NCI-H1048 (cell line): ENCODE results near the gene KCND2.
"Not testable (repeated sequence)": the region's sequence is repeated elsewhere in the genome, so short reads cannot be mapped to it uniquely, and the experiment has no call there.

ENCODE experiments used
- DNase-seq: peaks from one replicate; lab custom pipeline; 2025; lab: John Stamatoyannopoulos, UW

KCND2 gene

GRCh38 chr7:120587243-120587642 is 314.3 kb downstream of the KCND2 start:
- DNase-seq, result no peak

- no peak for DNase-seq
Observed at GRCh38 chr7:120588416-120588815, 315.4 kb downstream of the KCND2 start.

DNA sequence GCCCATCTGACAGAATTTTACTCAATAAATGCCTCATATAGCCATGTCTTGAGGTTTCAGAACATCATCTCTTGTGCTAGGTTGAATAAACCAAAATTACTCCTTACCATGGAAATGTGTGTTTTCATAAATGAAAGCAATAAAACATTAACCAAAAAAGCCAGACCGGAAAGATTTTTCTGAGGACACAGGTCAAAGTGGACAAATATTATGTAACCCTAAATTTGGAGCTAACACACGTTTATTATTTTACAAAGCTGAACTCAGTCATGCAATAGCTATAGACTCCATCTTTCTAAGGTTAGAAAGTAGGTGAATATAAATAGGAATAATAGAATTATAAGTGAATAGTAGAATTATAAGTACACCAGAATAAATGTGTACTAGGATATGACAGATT is 315.9 kb downstream of the KCND2 start:
- no peak for DNase-seq

- DNase-seq, result no peak
Observed at GRCh38 chr7:120600607-120601006, 327.6 kb downstream of the KCND2 start.

DNA sequence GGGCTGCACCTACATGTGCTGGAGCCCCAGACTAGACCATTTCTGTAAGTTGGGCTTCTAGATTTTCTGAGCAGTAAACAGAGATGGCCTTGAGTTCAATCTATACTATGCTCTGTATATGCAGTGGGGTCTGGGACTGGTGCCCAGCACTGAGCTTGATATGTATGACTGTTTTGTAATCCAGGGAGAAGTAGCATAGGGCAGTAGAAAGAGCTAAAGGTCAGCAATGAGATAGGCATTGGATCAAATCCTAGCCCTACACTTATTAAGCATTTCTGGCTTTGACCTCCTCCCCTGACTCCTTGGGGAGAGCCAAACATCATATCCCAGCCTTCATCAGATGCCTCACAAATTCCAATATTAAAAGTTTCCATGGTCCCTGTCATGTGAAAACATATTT is 330.4 kb downstream of the KCND2 start:
- DNase-seq, result no peak

DNA sequence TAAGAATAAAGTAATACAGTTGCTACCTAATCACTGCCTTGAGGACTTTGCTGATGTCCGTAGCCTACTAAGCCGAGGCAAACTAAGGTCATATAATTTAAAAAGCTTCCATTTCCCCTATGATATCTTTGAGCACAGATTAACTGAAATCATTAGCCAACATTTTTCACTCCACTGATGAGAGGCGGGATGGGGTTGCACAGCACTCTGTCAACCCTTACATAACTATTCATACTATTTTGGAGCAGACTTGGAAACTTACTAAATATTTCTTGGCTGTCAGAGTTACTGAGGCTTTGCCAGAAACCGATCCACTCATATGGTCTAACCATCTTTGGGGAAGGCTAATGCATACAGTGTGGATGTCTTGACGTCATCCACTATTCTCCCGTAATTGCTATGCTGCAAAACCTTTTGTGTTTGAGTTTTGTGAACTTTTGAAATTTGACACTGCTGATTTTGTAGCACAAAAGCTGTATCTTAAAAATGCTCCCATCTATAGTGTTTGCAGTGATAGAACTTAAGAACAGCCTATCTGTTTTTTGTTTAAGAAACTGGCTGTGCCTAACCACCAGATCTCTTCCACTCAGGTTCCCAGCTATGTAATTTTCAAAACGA is 336.3 kb downstream of the KCND2 start:
- DNase-seq, result no peak

DNA sequence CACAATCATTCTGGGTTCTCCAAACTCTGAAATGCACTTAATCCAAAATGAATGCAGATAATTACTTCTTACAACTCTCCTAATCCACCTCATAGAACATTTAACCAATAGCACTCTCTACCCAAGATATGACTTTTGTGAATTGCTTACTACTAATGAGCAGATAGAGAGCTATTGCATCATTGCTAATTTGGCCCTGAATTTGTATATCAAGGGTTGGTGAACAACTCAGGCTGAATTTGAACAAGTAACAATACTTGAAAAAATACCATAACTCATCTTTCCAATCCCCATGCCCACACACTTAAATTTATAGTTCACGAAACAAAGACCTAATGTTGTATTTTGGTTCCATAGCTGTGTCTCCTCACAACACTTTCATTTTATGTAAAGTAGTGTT is 339.0 kb downstream of the KCND2 start:
- no peak for DNase-seq

GRCh38 chr7:120615703-120616102 is 342.7 kb downstream of the KCND2 start:
- no peak for DNase-seq

- no peak for DNase-seq
Observed at GRCh38 chr7:120617275-120617674, 344.3 kb downstream of the KCND2 start.

GRCh38 chr7:120628251-120628650 is 355.3 kb downstream of the KCND2 start:
- DNase-seq, result no peak

DNA sequence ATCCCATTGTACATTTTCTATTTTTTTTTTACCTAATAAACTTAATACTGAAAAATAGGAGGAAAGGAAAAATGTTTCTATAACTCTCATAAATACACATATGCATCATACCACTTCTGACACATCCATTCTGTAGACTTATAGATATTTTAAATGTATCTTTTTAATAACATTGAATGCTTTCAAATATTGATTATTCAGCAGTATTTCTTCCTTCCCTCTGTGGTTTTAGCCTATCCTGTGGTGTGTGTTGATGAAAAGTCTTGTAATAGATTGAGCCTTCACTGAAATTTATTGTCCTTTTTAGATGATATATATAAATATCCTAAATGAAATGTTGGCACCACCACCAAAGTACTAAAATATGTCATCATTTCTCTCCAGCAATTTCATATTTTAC is 366.9 kb downstream of the KCND2 start:
- no peak for DNase-seq

DNA sequence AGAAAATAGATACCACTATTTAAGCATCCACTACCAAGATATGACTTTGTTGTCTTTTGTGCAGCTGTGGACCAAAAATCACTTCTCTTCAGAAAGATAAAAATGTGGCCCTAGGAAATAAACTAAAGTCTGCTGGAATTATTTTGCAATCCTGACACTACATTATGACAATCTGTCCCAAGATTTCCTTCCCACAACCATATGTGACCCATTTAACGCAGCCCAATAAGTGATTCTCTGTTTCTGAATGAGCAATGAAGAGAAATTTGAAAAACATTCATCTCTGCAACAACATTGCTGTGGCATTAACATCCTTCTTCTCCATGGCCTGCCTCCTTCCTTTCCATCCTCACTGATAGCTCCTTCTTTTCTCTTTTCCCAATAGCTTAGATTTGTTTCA is 373.0 kb downstream of the KCND2 start:
- no peak for DNase-seq

DNA sequence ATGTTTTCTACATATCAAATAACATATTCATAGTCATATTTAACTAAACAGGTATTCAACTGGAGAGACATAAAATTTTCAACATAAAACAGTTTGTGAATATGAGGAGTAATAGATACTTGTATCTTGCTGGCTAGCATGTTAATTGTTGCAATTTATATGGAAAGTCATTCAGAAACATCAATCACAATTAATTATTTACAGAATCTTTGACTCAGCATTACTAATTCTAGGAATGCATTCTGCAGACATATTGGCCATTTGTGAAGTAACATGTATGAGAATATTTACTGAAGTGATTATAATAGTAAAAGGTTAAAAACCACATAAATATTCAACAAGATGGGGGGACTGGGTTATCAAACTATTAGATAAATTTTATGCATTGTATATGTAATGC is 381.3 kb downstream of the KCND2 start:
- DNase-seq, result no peak

DNA sequence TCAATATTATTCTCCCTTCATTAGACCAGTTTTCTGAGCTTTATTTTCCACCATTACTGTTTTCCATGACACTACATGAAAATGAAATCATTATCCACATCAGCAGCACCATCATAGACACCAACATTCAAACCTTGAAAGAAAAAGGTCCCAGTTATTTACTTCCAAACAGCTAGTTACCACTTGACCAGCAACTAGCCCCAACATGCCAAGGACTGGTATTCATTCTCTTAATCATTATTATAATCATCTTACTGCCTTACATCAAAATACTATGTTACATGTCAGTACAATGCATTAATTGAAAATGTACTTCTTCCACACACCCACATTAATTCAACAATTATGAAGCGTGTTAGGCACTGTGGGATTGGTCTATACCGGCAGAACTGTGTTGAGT is 385.5 kb downstream of the KCND2 start:
- no peak for DNase-seq

DNA sequence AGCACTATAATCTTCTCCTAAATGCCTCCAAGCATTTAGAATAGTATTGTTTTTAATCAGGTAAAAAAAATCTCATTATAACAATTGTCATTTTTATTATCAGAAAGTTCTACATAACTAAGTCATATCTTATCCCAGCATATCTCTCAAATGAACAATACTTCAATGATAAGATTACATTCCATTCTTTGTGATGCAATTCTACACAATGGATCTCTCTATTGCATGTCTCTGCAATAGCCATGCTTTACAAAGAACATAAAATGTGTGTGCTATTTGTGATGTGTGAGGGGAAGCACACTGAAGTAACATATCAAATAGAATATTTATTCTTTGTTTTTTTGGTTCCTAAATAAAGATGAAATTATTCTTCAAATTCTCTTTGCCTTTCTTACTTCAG is 389.3 kb downstream of the KCND2 start:
- no peak for DNase-seq

- no peak for DNase-seq
Observed at GRCh38 chr7:120665068-120665467, 392.1 kb downstream of the KCND2 start.

GRCh38 chr7:120675076-120675475 is 402.1 kb downstream of the KCND2 start:
- no peak for DNase-seq

GRCh38 chr7:120677535-120677934 is 404.6 kb downstream of the KCND2 start:
- no peak for DNase-seq

GRCh38 chr7:120680985-120681384 is 408.0 kb downstream of the KCND2 start:
- no peak for DNase-seq

GRCh38 chr7:120684463-120684862 is 411.5 kb downstream of the KCND2 start:
- DNase-seq, result no peak

DNA sequence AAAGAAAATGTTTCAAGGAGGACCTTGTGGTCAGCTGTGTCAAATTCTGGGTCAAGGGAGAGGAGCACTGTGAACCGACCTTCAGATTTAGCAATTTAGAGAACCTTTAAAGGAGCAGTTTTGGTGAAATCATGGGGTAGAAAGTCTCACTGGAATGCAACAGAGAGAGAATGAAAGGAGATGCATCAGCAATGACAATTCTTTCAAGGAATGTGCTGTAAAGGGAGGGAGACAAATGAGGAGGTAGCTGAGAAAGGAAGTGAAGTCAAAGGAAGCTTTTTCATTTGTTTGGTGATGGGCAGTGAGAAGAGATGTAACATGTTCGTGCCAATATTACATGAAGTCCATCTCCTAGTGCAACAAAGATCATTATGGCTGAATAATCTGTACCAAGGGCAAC is 418.9 kb downstream of the KCND2 start:
- DNase-seq, result no peak

DNA sequence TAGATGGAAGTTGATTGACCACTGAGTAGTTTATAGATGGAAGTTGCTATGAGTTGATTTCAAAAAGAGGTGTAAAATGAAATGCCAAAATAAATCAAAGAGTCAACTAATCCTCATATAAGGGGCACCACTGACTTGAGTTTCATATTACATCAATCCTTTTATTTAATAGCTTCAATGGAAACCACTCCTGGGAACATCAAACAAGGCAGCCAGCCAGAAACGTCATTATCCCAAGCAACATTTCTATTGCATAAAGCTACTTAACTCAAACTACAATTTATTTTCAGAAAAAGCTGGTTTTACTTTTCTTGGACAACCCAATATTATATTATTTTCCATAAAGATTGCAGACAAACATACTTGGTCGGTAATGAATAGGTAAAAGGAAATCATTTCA is 422.9 kb downstream of the KCND2 start:
- DNase-seq, result no peak

DNA sequence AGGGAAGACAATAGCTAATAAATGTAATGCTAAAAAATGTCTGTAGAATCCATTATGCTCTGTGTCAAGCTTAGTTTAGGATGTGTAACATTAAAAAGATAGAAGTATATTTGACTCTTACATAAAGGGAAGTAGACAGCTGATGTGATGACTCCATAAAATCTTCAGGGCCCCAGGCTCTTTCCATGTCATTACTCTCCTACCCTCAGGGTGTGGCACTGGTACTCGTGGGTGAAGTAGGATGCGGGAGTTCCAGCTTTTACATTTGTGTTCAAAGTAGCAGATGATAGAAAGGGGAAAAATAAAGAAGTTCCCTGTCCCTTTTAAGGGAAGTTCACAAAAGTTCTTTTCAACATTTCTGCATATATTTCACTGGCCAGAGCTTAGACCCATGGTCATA is 427.8 kb downstream of the KCND2 start:
- no peak for DNase-seq

GRCh38 chr7:120702408-120702807 is 429.4 kb downstream of the KCND2 start:
- DNase-seq, result not testable (repeated sequence)
